OCI-LY3 (cell line): Measurements from ENCODE around the gene CTBP2.

Experiments
- H2AFZ ChIP-seq: fragments of 200-600, 300-600 bp; shearing (Covaris generic); 2 replicates; pipeline ENCODE4 v1.6.0; 2014; ENCODE audit warnings: antibody characterized with exemption, low read depth, low read length
- H3K27ac ChIP-seq: fragments of 200-600, 300-600 bp; sonication (generic); 2 replicates; pipeline ENCODE4 v1.5.1; 2014; ENCODE audit warnings: mild to moderate bottlenecking, low read length, moderate library complexity, mixed read lengths
- H3K27me3 ChIP-seq: fragments of 200-600, 300-600 bp; sonication (generic); 2 replicates; pipeline ENCODE4 v1.6.1; 2014; ENCODE audit warnings: low read depth, low read length, mixed read lengths
- H3K36me3 ChIP-seq: fragments of 200-600, 300-600 bp; sonication (generic); replicated peaks from 2 replicates; pipeline ENCODE3; 2014; ENCODE audit warnings: low read depth, low read length, mixed read lengths
- H3K4me1 ChIP-seq: fragments of 300-600, 200-600 bp; sonication (generic); 2 replicates; pipeline ENCODE4 v1.6.1; 2014; ENCODE audit warnings: low read length, mixed read lengths
- H3K4me2 ChIP-seq: fragments of 200-600, 300-600 bp; sonication (generic); 2 replicates; pipeline ENCODE4 v1.6.1; 2014; ENCODE audit warnings: low read length, mixed read lengths
- H3K4me3 ChIP-seq: fragments of 300-600, 200-600 bp; sonication (generic); 2 replicates; pipeline ENCODE4 v1.5.1; 2014; ENCODE audit warnings: antibody characterized with exemption, mild to moderate bottlenecking, low read length, moderate library complexity
- H3K79me2 ChIP-seq: fragments of 300-600, 200-600 bp; shearing (Covaris generic); 2 replicates; pipeline ENCODE4 v1.6.1; 2014; ENCODE audit warnings: mild to moderate bottlenecking, low read length, mixed read lengths
- H3K9ac ChIP-seq: fragments of 300-600, 200-600 bp; shearing (Covaris generic); 2 replicates; pipeline ENCODE4 v1.6.0; 2014; ENCODE audit warnings: mild to moderate bottlenecking, low read length, moderate library complexity
- H3K9me3 ChIP-seq: fragments of 200-600, 300-600 bp; shearing (Covaris generic); 2 replicates; pipeline ENCODE4 v1.6.1; 2014; ENCODE audit warnings: low read length, mixed read lengths; ENCODE audit not compliant: insufficient read depth
- H4K20me1 ChIP-seq: fragments of 200-600, 300-600 bp; sonication (generic); 2 replicates; pipeline ENCODE4 v1.6.1; 2016; ENCODE audit warnings: low read length, mixed read lengths; ENCODE audit not compliant: insufficient read depth
- EZH2phosphoT487 ChIP-seq: fragments of 200-600 bp; shearing (Covaris generic); IDR thresholded peaks from 2 replicates; pipeline ENCODE4 v1.6.1; 2018; ENCODE audit warnings: antibody characterized with exemption, mixed run types, low read depth
- TF ChIP-seq, protein P1 (sequence below): fragments of 200-600, 300-600 bp; sonication (generic); IDR thresholded peaks from 2 replicates; pipeline ENCODE4 v1.5.1; 2014; ENCODE audit warnings: antibody characterized with exemption, low read length, low read depth

Gene CTBP2

DNA sequence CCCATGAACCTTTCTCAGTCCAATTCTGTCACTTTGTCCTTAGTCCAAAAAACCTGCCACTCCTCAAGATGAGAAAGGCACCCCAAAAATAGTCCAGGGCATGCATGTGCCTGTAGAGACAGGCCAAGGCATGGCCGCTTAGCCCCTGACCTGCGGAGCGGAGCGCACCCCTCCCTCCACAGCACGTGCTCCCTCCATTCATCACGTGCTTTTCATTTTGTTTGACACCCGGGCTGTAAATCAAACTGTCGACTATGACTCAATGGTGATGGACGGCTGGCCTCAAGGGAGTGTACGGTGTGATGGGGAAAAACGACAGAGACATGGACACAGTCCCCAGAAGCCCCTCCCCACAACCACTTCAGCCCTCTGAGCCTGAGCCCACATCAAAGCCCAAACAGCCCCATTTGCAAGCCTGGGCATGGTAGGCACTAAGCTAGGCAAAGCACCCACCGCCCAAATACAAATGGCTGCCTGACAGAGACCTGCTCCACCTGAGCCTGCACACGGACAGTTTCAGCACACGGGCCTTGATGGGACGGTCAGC, 127.8 kb downstream of the CTBP2 start:
- Histone ChIP-seq H3K4me2 (no peak overlapping the region), H4K20me1 (no peaks in the 10 kb centered on the region), H3K4me1 (no peaks in the 10 kb centered on the region), H3K27me3 (0 out of 2 replicates have a peak, but pooled peaks cover 7% of the 10 kb centered on the region), H3K79me2 (no peaks in the 10 kb centered on the region), H3K9me3 (no peaks in the 10 kb centered on the region), H3K9ac (no peak overlapping the region), H2AFZ (no peak overlapping the region), H3K27ac (no peak overlapping the region), H3K4me3 (no peak overlapping the region), H3K36me3 (no peaks in the 10 kb centered on the region)
- TF ChIP-seq, protein P1, sequence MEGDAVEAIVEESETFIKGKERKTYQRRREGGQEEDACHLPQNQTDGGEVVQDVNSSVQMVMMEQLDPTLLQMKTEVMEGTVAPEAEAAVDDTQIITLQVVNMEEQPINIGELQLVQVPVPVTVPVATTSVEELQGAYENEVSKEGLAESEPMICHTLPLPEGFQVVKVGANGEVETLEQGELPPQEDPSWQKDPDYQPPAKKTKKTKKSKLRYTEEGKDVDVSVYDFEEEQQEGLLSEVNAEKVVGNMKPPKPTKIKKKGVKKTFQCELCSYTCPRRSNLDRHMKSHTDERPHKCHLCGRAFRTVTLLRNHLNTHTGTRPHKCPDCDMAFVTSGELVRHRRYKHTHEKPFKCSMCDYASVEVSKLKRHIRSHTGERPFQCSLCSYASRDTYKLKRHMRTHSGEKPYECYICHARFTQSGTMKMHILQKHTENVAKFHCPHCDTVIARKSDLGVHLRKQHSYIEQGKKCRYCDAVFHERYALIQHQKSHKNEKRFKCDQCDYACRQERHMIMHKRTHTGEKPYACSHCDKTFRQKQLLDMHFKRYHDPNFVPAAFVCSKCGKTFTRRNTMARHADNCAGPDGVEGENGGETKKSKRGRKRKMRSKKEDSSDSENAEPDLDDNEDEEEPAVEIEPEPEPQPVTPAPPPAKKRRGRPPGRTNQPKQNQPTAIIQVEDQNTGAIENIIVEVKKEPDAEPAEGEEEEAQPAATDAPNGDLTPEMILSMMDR: no peak
- no peak for TF ChIP-seq EZH2phosphoT487

DNA sequence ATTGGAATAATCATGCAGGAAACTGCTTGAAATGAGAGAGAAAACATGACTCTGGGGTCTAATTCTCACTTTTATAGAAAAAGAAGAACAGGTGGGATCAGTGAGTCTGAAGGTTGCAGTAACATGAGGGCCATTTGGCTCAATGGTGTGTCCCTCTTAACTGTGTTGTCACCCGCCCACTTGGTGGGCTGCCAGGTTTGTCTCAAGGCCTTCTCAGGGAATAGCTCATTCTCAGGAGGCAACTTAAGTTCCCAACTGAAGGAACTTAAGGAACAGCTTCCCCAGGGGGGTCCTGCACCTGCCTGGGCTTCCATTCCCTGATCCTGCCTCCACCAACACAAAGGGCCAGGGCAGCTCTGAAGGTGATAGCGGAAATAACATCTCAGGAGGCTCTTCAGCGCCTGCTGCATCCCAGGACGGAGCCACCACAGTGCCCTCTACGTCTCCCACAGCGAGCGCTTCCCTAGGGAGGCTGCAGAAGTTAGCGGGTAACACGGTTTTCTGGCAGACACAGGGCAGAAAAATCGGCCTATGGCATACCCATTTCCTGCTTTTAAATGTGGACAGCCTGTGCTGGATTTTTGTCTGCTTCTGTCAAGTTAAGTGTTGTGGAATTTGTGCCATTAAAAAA, 129.7 kb downstream of the CTBP2 start:
- no peaks in the 10 kb centered on the region for H3K9me3 ChIP-seq
- H4K20me1 ChIP-seq: no peaks in the 10 kb centered on the region; the same call in 1 of the 2 replicates
- no peaks in the 10 kb centered on the region for H3K27me3 ChIP-seq
- no peak overlapping the region for H3K4me2 ChIP-seq
- H3K9ac ChIP-seq: no peak overlapping the region
- no peak for TF ChIP-seq EZH2phosphoT487
- TF ChIP-seq, protein P1: no peak
- H2AFZ ChIP-seq: no peak overlapping the region
- no peaks in the 10 kb centered on the region for H3K79me2 ChIP-seq
- no peak overlapping the region for H3K27ac ChIP-seq
- H3K4me3 ChIP-seq: no peak overlapping the region
- H3K36me3 ChIP-seq: no peaks in the 10 kb centered on the region
- H3K4me1 ChIP-seq: no peaks in the 10 kb centered on the region

DNA sequence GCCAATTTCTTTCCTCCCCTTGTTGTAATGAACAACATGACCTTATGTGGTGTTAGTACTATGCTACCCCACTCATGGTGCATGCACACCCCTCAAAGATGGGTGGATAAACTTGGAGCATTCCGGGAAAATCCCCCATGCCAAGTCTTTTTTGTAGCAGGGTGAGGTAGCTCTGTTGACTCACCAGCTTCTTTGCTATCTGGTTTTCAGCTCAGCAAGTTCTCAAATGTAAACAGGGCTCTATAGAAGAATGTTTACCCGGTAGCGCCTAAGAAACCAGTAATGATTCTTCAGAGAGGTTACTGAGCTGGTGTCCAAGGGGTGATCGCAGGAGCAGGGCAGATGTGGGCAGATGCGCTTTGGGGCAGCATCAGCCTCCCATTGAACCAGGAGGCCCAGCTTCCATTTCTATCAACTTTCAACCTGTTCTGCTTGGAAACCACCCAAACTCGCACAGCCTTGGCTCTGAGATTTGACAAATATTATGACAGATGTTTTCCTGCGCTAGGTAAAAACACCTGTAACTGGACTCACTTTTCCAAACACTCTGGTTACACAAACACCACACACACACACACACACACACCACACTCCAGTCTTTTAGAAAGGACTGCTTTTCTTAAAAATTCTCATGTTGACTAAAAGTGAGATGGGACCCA, 130.7 kb downstream of the CTBP2 start:
- TF ChIP-seq, protein P1: no peak
- no peak for TF ChIP-seq EZH2phosphoT487
- H3K4me2 ChIP-seq: no peak overlapping the region
- H3K36me3 ChIP-seq: no peaks in the 10 kb centered on the region
- H3K4me3 ChIP-seq: no peak overlapping the region
- H3K27ac ChIP-seq: no peak overlapping the region
- H3K9me3 ChIP-seq: no peaks in the 10 kb centered on the region
- no peaks in the 10 kb centered on the region for H3K79me2 ChIP-seq
- no peak overlapping the region for H3K9ac ChIP-seq
- peaks cover 9% of the 10 kb centered on the region for H3K27me3 ChIP-seq
- H4K20me1 ChIP-seq: no peaks in the 10 kb centered on the region; the same call in 1 of the 2 replicates
- H3K4me1 ChIP-seq: no peaks in the 10 kb centered on the region
- no peak overlapping the region for H2AFZ ChIP-seq

DNA sequence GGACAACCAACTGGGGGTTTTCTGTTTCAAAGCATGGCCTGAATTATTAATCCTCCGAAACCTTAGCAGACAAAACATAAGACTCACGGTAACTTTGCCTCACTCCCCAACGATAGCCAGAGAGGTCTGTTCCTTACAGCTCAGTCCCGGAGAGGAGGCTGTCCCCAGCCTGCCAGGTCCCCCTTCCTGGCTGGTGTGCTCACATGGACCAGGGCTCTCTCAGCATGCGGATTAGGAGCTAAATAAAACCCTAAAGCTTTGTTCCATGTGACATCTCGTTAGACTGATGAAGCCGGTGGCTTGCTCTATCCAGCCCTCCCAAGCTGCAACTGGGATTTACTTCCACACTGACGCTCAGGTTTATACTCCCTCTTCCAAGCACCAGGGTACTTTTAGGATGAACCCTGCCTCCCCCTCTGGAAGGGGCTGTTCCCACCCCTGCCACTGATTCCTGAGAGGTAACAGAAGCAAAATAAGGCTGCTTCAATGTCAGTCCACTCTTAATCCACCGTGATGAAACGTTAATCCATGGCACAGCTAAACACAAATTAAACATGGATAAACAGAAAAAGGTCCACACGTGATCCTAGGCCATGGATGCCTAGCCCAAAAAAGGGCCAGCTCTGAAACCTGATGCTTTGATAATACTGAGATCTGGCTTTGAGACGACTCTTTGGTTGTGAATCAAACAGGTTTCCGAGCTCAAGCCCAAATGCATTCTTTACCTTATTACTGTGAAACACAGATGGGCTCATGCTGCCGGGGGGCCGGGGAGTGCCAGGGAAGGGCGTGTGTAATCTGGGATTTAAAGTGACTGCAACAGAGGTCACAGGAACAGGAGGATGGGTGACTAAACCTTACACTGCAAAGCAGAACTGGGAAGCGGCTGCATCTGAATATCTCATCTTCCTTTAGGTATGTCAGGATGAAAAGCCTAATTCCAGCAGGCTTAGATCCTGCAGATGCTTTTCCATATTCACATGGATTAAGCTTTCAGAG, 132.2 kb downstream of the CTBP2 start:
- no peak overlapping the region for H3K9ac ChIP-seq
- H3K4me1 ChIP-seq: no peaks in the 10 kb centered on the region
- TF ChIP-seq EZH2phosphoT487: no peak
- TF ChIP-seq, protein P1: no peak
- no peak overlapping the region for H3K4me2 ChIP-seq
- H3K27me3 ChIP-seq: peaks cover 11% of the 10 kb centered on the region
- no peak overlapping the region for H3K27ac ChIP-seq
- H3K9me3 ChIP-seq: no peaks in the 10 kb centered on the region
- no peak overlapping the region for H2AFZ ChIP-seq
- H3K36me3 ChIP-seq: no peaks in the 10 kb centered on the region
- H3K4me3 ChIP-seq: no peak overlapping the region
- no peaks in the 10 kb centered on the region; the same call in 1 of the 2 replicates for H4K20me1 ChIP-seq
- H3K79me2 ChIP-seq: no peaks in the 10 kb centered on the region
